NT2/D1 (cell line): ENCODE measurements around the gene UCKL1.
"Not testable (repeated sequence)": the region's sequence is repeated elsewhere in the genome, so short reads cannot be mapped to it uniquely, and the experiment has no call there.

Experiments used
- DNase-seq: peaks from one replicate; pipeline ENCODE4 v3.0.0-alpha.2; 2011; ENCODE audit warnings: low read depth, low spot score
- H3K27me3 ChIP-seq: 2 replicates; pipeline ENCODE4 v1.6.0; 2011; ENCODE audit warnings: mild to moderate bottlenecking; ENCODE audit not compliant: insufficient read length, insufficient read depth
- H3K36me3 ChIP-seq: 2 replicates; pipeline ENCODE4 v1.6.1; 2011; ENCODE audit warnings: mild to moderate bottlenecking, low read length, mixed read lengths; ENCODE audit not compliant: insufficient read depth, insufficient read length
- H3K4me1 ChIP-seq: 2 replicates; pipeline ENCODE4 v1.5.1; 2011; ENCODE audit not compliant: insufficient read depth, insufficient read length
- H3K4me3 ChIP-seq: 2 replicates; pipeline ENCODE4 v1.5.1; 2011; ENCODE audit warnings: low read depth; ENCODE audit not compliant: insufficient read length
- H3K9ac ChIP-seq: 2 replicates; pipeline ENCODE4 v1.6.0; 2011; ENCODE audit warnings: low read depth; ENCODE audit not compliant: insufficient read length
- H3K9me3 ChIP-seq: 2 replicates; pipeline ENCODE4 v1.5.1; 2011; ENCODE audit warnings: mild to moderate bottlenecking, low read length; ENCODE audit not compliant: insufficient read depth
- SUZ12 ChIP-seq: IDR thresholded peaks from 2 replicates; pipeline ENCODE4 v1.6.1; 2011; ENCODE audit not compliant: insufficient read length, insufficient read depth; ENCODE audit errors: extremely low read depth
- YY1 ChIP-seq: IDR thresholded peaks from 2 replicates; pipeline ENCODE4 v1.6.1; 2011; ENCODE audit not compliant: insufficient read length, insufficient read depth
- ZNF274 ChIP-seq: IDR thresholded peaks from 2 replicates; pipeline ENCODE4 v1.6.1; 2011; ENCODE audit warnings: mild to moderate bottlenecking, low read depth, low read length

Gene UCKL1

DNA sequence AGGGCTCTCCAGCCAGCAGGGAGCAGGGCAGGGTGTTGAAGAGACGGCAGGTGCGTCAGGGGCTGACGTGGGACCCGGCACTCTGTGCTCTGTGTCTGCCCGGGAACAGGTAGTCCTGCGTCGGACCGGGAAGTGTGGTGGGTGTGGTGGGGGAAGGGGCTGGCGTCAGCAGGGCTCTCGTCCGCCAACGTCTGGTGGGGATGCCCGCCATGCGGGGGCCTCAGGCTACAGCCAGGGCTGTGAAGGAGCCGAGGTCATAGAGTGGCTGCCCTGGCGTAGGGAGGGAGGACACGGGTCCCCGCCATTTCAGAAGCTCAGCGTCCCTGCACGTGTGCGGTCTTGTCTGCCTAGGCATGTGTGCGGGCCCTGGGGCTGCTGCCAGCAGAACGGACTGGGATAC is 36.0 kb downstream of the UCKL1 start:
- TF ChIP-seq YY1 = no peak
- TF ChIP-seq SUZ12 = no peak
- TF ChIP-seq ZNF274 = no peak
- no peaks in the 10 kb centered on the region for H3K4me1 ChIP-seq
- H3K36me3 ChIP-seq = peaks cover 27% of the 10 kb centered on the region

DNA sequence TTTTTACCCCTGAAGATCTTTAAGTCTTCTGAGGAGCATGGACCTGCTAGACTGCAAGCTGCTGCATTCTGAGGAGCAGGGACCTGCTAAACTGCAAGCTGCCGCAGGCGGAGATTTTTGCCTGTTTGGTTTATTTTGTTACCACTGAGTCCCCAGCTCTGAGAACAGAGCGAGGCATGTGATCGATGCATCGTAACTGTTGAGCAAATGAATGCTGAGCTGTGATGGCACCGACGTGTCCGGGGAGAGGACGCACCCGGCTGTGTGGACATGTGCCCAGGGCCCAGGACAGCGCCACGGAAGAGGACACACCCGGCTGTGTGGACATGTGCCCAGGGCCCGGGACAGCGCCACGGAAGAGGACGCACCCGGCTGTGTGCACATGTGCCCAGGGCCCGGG is 37.1 kb downstream of the UCKL1 start:
- peaks cover 32% of the 10 kb centered on the region for H3K36me3 ChIP-seq
- no peak overlapping the region for H3K4me3 ChIP-seq
- TF ChIP-seq ZNF274 = no peak

More for the DNA sequence above, 36.0 kb downstream of the UCKL1 start:
- Histone ChIP-seq H3K27me3 (no peaks in the 10 kb centered on the region), H3K9me3 (peaks cover 13% of the 10 kb centered on the region), H3K9ac (no peak overlapping the region), H3K4me3 (no peak overlapping the region)
- DNase-seq = no peak

DNA sequence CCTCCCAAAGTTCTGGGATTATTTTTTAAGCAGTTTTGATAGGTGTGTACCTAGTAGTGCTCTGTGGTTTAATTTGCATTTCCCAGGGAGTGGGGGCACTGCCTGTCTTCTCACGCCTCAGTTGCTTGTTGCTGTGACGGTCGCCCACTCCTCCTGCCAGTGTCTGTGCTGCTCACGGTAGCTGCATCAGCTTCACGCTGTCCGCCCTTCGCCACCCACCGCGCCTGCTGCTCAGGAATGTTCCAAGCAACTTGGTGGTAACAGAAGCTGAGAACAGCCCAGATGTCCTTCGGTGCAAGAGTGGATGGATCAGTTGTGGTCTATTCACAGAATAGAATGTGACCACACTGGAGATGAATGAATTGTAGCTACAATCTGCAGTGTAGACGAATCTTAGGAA is 38.4 kb downstream of the UCKL1 start:
- Histone ChIP-seq H3K9ac (no peak overlapping the region), H3K4me3 (no peak overlapping the region), H3K27me3 (no peaks in the 10 kb centered on the region), H3K9me3 (peaks cover 17% of the 10 kb centered on the region), H3K4me1 (peaks cover 3% of the 10 kb centered on the region), H3K36me3 (peaks cover 27% of the 10 kb centered on the region)
- TF ChIP-seq SUZ12 (no peak), ZNF274 (no peak), YY1 (no peak)
- DNase-seq = no peak

More for the DNA sequence above, 37.1 kb downstream of the UCKL1 start:
- Histone ChIP-seq H3K4me1 (no peaks in the 10 kb centered on the region), H3K9me3 (peaks cover 17% of the 10 kb centered on the region), H3K9ac (no peak overlapping the region), H3K27me3 (no peaks in the 10 kb centered on the region)
- DNase-seq = no peak

DNA sequence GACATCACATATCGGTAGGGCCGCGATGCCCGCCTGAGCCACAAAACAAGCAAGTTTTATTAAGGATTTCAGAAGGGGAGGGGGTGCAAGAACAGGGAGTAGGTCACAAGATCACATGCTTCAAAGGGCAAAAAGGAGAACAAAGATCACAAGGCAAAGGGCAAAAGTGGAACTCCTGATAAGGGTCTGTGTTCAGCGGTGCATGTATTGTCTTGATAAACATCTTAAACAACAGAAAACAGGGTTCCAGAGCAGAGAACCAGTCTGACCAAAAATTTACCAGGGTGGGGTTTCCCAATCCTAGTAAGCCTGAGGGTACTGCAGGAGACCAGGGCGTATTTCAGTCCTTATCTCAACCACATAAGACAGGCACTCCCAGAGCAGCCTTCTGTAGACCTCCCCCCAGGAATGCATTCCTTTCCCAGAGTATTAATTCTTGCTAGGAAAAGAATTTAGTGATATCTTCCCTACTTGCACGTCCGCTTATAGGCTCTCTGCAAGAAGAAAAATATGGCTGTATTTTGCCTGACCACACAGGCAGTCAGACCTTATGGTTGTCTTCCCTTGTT is 39.8 kb downstream of the UCKL1 start:
- not testable (repeated sequence) for H3K27me3 ChIP-seq, DNase-seq, H3K4me1 ChIP-seq, H3K9ac ChIP-seq, H3K4me3 ChIP-seq
- H3K9me3 ChIP-seq = peaks cover 17% of the 10 kb centered on the region
- peaks cover 23% of the 10 kb centered on the region for H3K36me3 ChIP-seq

DNA sequence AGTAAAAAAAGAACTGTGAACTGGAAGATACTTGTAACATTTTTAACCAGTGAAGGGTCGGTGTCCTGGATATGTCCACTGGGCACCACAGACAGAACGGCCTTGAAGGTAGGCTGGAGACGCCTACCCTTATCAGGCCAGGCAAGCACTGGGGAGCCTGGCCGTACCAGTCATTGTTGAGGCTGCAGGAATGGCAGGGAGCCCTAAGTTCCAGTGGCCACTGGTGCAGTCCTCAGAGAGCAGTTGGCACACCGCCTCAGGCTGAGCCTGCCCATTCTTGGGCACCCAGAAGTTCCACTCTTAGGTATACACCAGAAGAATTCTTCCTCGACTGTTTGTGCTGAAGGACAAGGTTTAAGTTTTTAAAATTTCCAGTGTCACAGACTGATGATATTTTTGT is 40.7 kb downstream of the UCKL1 start:
- TF ChIP-seq SUZ12 (no peak), YY1 (no peak), ZNF274 (no peak)
- Histone ChIP-seq H3K9me3 (peaks cover 17% of the 10 kb centered on the region), H3K4me3 (no peak overlapping the region), H3K36me3 (peaks cover 22% of the 10 kb centered on the region), H3K4me1 (peaks cover 6% of the 10 kb centered on the region), H3K27me3 (no peaks in the 10 kb centered on the region), H3K9ac (no peak overlapping the region)
- no peak for DNase-seq

DNA sequence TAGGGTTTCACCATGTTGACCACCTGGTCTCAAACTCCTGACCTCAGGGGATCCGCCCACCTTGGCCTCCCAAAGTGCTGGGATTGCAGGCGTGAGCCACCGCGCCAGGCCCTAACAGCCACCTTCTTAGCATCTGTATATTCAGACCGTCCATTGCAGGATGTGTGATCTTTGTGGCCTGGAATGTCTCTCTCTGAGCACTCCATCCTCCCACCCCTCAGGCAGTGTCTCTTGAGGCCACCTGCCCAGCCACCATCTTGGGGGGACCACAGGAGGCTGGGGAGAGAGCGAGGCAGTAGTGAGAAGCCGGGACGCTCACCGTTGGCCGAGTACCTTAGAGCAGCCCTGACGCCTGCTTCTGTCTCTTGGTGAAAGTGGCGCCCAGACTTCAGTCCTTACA is 42.4 kb downstream of the UCKL1 start:
- Histone ChIP-seq H3K9ac (no peak overlapping the region), H3K9me3 (peaks cover 17% of the 10 kb centered on the region), H3K4me1 (peaks cover 8% of the 10 kb centered on the region), H3K27me3 (no peaks in the 10 kb centered on the region), H3K36me3 (peaks cover 15% of the 10 kb centered on the region), H3K4me3 (no peak overlapping the region)
- TF ChIP-seq ZNF274 (no peak), YY1 (no peak), SUZ12 (no peak)
- no peak for DNase-seq

DNA sequence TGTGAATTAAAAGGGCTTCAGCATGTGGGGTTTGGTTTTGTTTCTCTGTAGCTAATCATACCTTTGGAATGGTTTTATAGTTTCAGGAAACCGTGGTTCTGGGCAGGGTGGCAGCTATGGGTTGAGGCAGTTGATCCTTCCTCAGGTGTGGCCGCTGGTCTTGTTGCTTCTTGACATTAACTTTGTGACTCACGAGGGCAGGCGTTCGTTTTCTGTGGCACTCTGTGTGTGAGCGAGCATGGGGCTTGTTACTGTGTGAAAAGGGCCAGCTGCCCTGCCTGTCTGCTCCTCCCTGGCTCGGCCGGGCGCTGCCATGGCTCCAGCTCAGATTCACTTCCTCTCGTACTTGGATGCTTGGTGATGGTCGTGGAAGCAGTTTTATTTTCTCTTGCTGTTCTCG is 45.0 kb downstream of the UCKL1 start:
- Histone ChIP-seq H3K4me3 (no peak overlapping the region), H3K9ac (no peak overlapping the region), H3K4me1 (peaks cover 8% of the 10 kb centered on the region)

DNA sequence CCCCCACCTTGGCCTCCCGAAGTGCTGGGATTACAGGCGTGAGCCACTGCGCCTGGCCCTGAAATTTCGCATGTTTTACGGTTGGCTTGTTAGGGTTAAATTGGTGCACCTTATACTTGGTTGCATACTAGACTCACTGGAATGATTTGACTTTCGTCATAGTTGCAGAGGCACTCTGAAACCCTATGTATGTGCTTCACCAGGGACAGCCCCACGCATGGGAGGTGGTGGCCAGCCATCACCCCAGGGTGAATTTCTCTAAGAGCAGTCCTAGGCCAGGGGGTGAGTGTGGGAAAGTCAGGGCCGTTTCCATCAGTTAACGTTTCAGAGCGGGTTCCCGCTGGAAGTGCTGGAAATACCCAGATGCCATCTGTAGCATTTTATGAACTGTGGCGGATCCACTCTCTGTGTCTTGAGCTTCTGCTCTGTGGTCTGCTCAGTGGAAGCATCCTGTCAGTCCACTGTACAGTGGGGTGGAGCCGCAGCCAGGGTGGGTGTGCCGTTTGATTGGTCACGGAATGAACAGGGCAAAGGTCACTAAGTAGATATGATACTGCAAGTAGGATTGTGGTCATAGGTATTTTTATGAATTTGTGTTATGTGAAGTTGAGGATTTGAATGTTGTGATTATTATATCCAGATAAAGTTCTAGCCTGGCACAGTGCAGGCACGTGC is 48.1 kb downstream of the UCKL1 start:
- Histone ChIP-seq H3K9ac (no peak overlapping the region), H3K36me3 (peaks cover 11% of the 10 kb centered on the region), H3K4me1 (peaks cover 5% of the 10 kb centered on the region), H3K27me3 (no peaks in the 10 kb centered on the region), H3K9me3 (no peaks in the 10 kb centered on the region), H3K4me3 (no peak overlapping the region)
- TF ChIP-seq SUZ12 = no peak
- TF ChIP-seq ZNF274 = no peak
- TF ChIP-seq YY1 = no peak
- DNase-seq = no peak

More for the DNA sequence above, 45.0 kb downstream of the UCKL1 start:
- no peaks in the 10 kb centered on the region for H3K27me3 ChIP-seq
- H3K36me3 ChIP-seq = peaks cover 16% of the 10 kb centered on the region
- TF ChIP-seq YY1 = no peak
- TF ChIP-seq ZNF274 = no peak
- no peak for TF ChIP-seq SUZ12
- no peak for DNase-seq
- peaks cover 13% of the 10 kb centered on the region for H3K9me3 ChIP-seq
